Mucosa of descending colon (tissue), 3 donors: ENCODE measurements around the gene PRR35. TPM values are rescaled to one million over a fixed set of nuclear protein-coding genes. Genes with fewer than 3 reads are reported as not detected.

ENCODE experiments used
- ATAC-seq: fragments of 200-7000 bp; cut with Tn5 transposase; one replicate; pipeline ENCODE4 v1.9.1; 2020; ENCODE audit warnings: mild to moderate bottlenecking, moderate library complexity
- DNase-seq, 3 donors: peaks; one replicate each; pipeline ENCODE4 v3.0.0-alpha.2; 2020
- H3K36me3 ChIP-seq: fragments of 200-600 bp; one replicate; pipeline ENCODE4 v1.8.0; 2021; ENCODE audit warnings: low read depth, mild to moderate bottlenecking
- H3K4me1 ChIP-seq: fragments of 200-600 bp; one replicate; pipeline ENCODE4 v1.8.0; 2021; ENCODE audit warnings: low read depth, mild to moderate bottlenecking
- H3K4me3 ChIP-seq: fragments of 200-600 bp; one replicate; pipeline ENCODE4 v1.8.0; 2021; ENCODE audit warnings: mild to moderate bottlenecking
- H3K9me3 ChIP-seq: fragments of 200-600 bp; one replicate; pipeline ENCODE4 v1.8.0; 2021; ENCODE audit warnings: mild to moderate bottlenecking
- intact Hi-C, 2 donors: fragments of 100-400 bp; cut with DNase I in 1 of 2; cut with micrococcal nuclease in 1 of 2; formaldehyde crosslinking; loops; one replicate each; pipeline versions ENCODE4 v1.11.0 to v1.11.1; 2022; cut with DNase I, micrococcal nuclease
- microRNA-seq: library from miRNA; unstranded; fragments of <30 nt; microRNA quantifications from one replicate; pipeline ENCODE4, GENCODE V29; 2019
- total RNA-seq, 3 donors: library from RNA; stranded (reverse); fragmentation: NEBNext Ultra II Directional in 2 of 3; extraction: Animal tissue kit (Norgen Biotek cat#: 25700) in 2 of 3; gene quantifications; one replicate each; pipeline versions ENCODE4 v1.2.1 to v1.2.4, GENCODE V29; 2021 to 2023
- TF ChIP-seq, protein P1 (sequence below): fragments of 200-600 bp; IDR thresholded peaks from one replicate; pipeline ENCODE4 v1.8.0; 2022; ENCODE audit warnings: antibody characterized with exemption, mild to moderate bottlenecking
- donor health status: DM: no; HTN: no; CAD: no; lungs with moderate emphysema.
- donor health status: DM: no; HTN: no; CAD: no.
- donor health status: DM: no; HTN: yes; CAD: no.

The PRR35 gene
- total RNA-seq, 3 donors from 2014 or later: not detected

DNA sequence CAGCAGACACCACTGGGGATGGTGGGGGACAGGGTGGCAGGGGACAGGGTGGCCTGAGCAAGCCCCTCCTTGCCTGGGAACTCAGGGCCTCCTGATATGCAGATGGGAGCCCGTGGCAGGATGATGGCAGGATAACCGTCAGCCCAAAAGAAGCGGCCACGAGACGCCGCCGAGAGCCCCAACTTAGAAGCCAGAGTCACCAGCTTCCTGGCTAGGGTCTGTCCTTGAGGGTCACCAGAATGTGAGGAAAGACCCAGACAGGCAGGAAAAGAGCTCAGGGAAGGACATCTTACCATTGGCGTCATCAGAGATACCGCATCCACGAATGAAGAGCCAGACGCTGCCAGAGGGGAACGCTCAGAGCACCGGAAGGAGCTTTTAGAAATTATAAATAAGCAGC, 49.1 kb downstream of the PRR35 start:
- no peak for DNase-seq
- TF ChIP-seq, protein P1, sequence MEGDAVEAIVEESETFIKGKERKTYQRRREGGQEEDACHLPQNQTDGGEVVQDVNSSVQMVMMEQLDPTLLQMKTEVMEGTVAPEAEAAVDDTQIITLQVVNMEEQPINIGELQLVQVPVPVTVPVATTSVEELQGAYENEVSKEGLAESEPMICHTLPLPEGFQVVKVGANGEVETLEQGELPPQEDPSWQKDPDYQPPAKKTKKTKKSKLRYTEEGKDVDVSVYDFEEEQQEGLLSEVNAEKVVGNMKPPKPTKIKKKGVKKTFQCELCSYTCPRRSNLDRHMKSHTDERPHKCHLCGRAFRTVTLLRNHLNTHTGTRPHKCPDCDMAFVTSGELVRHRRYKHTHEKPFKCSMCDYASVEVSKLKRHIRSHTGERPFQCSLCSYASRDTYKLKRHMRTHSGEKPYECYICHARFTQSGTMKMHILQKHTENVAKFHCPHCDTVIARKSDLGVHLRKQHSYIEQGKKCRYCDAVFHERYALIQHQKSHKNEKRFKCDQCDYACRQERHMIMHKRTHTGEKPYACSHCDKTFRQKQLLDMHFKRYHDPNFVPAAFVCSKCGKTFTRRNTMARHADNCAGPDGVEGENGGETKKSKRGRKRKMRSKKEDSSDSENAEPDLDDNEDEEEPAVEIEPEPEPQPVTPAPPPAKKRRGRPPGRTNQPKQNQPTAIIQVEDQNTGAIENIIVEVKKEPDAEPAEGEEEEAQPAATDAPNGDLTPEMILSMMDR: no peak
- Histone ChIP-seq H3K4me3 (no peak overlapping the region), H3K9me3 (no peaks in the 10 kb centered on the region), H3K4me1 (peaks cover 11% of the 10 kb centered on the region), H3K36me3 (no peaks in the 10 kb centered on the region)
- no peak for ATAC-seq
- intact Hi-C loops: no loop called here

DNA sequence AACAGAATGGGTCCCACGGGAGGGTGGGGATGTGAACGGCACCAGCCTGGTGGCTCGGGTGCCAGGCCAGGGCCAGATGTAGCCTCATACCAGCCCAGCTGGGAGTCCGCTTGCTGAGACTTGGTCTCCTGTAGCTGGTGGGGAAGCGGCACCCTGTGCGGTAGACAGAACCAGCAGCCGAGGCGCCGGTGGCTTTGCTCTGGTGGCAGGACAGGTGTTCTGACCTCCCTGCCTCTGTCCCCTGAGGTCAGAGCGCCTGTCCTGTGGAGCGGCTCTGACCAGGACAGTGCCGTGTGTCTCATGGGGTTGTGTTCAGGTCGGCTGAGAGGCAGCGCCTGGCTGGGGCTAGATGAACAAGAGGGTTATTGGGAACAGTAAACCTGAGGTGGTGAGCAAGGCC, 49.8 kb downstream of the PRR35 start:
- intact Hi-C loops: no loop called here
- peak; percentile 41 for ATAC-seq
- Histone ChIP-seq H3K36me3 (no peaks in the 10 kb centered on the region), H3K4me3 (no peak overlapping the region), H3K9me3 (no peaks in the 10 kb centered on the region), H3K4me1 (peaks cover 11% of the 10 kb centered on the region)
- TF ChIP-seq, protein P1: no peak
- no peak for DNase-seq

DNA sequence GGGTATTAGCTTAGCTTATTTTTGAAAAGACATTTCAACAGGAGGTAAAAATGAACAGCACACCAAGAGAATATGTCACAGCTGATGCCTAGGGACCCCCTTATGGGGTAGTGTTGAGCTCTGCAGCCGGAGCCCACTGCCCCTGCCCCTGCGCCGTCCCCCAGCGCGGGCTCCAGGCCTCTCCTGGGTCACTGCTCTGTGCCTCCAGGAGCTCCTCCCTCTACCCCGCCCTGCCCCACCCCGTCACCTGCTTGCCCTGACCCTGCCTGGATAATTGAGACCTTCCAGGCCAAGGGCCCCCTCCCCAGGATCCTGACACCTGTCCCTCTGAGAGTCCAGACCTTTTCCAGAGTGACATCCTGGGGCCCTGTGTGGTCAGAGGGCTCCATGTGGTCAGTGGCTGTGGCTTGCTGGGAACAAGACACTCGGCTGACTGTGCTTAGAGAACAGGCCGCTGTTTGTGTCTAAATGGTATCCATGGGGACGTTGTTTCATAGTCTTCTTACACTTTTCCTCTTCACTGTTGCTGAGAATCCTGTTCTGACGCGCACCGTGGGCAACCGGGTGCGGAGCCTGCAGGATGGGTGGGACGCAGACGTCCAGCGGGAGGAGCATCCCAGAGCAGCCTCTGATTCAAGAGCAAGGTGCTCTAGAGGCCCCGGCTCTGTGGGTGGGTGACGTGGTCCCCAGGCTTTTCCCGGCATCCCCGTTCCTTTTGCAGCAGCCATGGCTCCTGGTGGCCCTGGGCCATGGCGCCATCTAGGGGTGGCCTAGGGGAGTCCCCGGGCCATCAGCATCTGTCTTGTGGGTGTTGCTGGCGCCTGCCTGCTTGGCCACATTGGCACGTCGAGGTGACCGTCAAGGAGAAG, 50.6 kb downstream of the PRR35 start:
- Histone ChIP-seq H3K4me1 (peaks cover 11% of the 10 kb centered on the region), H3K9me3 (no peaks in the 10 kb centered on the region), H3K4me3 (no peak overlapping the region), H3K36me3 (no peaks in the 10 kb centered on the region)
- intact Hi-C loops: no loop called here
- TF ChIP-seq, protein P1: peak; percentile 80
- ATAC-seq (peak; percentile 90), DNase-seq (peak; percentile 66 to 81 (median 78))

DNA sequence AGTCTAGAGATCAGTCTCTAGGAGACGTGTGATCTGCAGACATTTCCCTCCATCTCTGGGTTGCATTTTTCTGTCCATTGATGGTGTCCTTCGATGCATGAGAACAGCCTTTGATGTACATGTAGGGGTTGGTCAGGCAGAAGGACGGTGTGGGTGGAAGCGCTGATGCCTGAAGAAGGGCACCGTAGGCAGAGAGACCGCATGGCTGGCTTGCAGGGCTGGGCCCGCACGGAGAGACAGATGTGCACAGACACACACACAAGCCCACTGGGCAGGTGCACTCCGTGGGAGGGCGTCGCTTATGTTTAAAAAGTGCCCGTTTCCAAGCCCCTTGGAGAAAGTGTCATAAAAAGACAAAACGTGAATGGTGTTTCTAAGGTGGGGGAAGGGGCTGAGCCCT, 54.9 kb downstream of the PRR35 start:
- TF ChIP-seq, protein P1: no peak
- ATAC-seq: no peak
- H3K36me3 ChIP-seq: no peaks in the 10 kb centered on the region

More for the DNA sequence above, 54.9 kb downstream of the PRR35 start:
- peaks cover 14% of the 10 kb centered on the region for H3K4me1 ChIP-seq
- DNase-seq: no peak
- H3K4me3 ChIP-seq: no peak overlapping the region
- no peaks in the 10 kb centered on the region for H3K9me3 ChIP-seq
- intact Hi-C loops: no loop called here

Small RNAs within 50 kb of the gene (microRNA-seq; reads per million reads assigned to microRNA genes)
- gene MIR3176 (10.5 reads per million, percentile 34 among the genes with 10 or more reads in this experiment), gene MIR5587 (not detected)

Other genes starting within 250 kb of the PRR35 start
- gene AXIN1, start 207.7 kb upstream of the PRR35 start, total RNA-seq: 10 to 100 TPM; 33.0 to 46.3 (median 40.0) TPM
- 10 to 100 TPM; 39.7 to 53.8 (median 49.1) TPM for gene MRPL28, start 189.9 kb upstream of the PRR35 start, total RNA-seq
- gene PGAP6, start 178.4 kb upstream of the PRR35 start, total RNA-seq: 100 to 1,000 TPM in 1 of 3 donors, 10 to 100 TPM in 2; 77.3 to 134 (median 95.7) TPM
- 100 to 1,000 TPM in 1 of 3 donors, 10 to 100 TPM in 2; 24.5 to 125 (median 43.6) TPM for gene NME4, start 163.2 kb upstream of the PRR35 start, total RNA-seq
- 10 to 100 TPM; 39.5 to 64.3 (median 56.0) TPM for gene DECR2, start 158.5 kb upstream of the PRR35 start, total RNA-seq
- gene RAB11FIP3, start 134.7 kb upstream of the PRR35 start, total RNA-seq: 10 to 100 TPM; 22.3 to 45.6 (median 30.7) TPM
- gene CAPN15, start 32.7 kb upstream of the PRR35 start, total RNA-seq: 100 to 1,000 TPM in 2 of 3 donors, 10 to 100 TPM in 1; 73.5 to 110 (median 109) TPM
- under 1 TPM; 0.26 to 0.82 (median 0.36) TPM for gene NHLRC4, start 6.6 kb downstream of the PRR35 start, total RNA-seq
- gene PIGQ, start 9.6 kb downstream of the PRR35 start, total RNA-seq: 10 to 100 TPM; 37.8 to 39.6 (median 38.4) TPM
- 10 to 100 TPM; 31.2 to 51.0 (median 40.1) TPM for gene RAB40C, start 29.7 kb downstream of the PRR35 start, total RNA-seq
- gene WFIKKN1, start 70.6 kb downstream of the PRR35 start, total RNA-seq: 1 to 10 TPM; 1.1 to 2.2 (median 1.6) TPM
- 10 to 100 TPM; 40.3 to 52.4 (median 50.0) TPM for gene METTL26, start 75.9 kb downstream of the PRR35 start, total RNA-seq
- gene MCRIP2, start 81.4 kb downstream of the PRR35 start, total RNA-seq: 100 to 1,000 TPM in 2 of 3 donors, 10 to 100 TPM in 1; 76.3 to 116 (median 100) TPM
- 10 to 100 TPM; 35.0 to 54.9 (median 50.2) TPM for gene WDR90, start 89.0 kb downstream of the PRR35 start, total RNA-seq
- gene RHOT2, start 107.7 kb downstream of the PRR35 start, total RNA-seq: 100 to 1,000 TPM; 124 to 138 (median 127) TPM
- 1 to 10 TPM; 2.8 to 3.4 (median 3.0) TPM for gene RHBDL1, start 115.3 kb downstream of the PRR35 start, total RNA-seq
- 100 to 1,000 TPM in 2 of 3 donors, 10 to 100 TPM in 1; 77.8 to 119 (median 108) TPM for gene STUB1, start 120.0 kb downstream of the PRR35 start, total RNA-seq
- gene JMJD8, start 123.9 kb downstream of the PRR35 start, total RNA-seq: 10 to 100 TPM; 39.5 to 60.5 (median 46.9) TPM
- gene WDR24, start 130.0 kb downstream of the PRR35 start, total RNA-seq: 10 to 100 TPM in 2 of 3 donors, 1 to 10 TPM in 1; 9.2 to 13.4 (median 10.5) TPM
- 1 to 10 TPM; 1.3 to 2.2 (median 2.1) TPM for gene FBXL16, start 145.4 kb downstream of the PRR35 start, total RNA-seq
- 10 to 100 TPM; 15.8 to 34.5 (median 22.0) TPM for gene METRN, start 154.7 kb downstream of the PRR35 start, total RNA-seq
- gene ANTKMT, start 160.8 kb downstream of the PRR35 start, total RNA-seq: 10 to 100 TPM; 36.2 to 39.9 (median 39.8) TPM
- under 1 TPM; 0.47 to 0.96 (median 0.80) TPM for gene CCDC78, start 166.0 kb downstream of the PRR35 start, total RNA-seq
- gene HAGHL, start 166.7 kb downstream of the PRR35 start, total RNA-seq: 1 to 10 TPM; 1.9 to 6.6 (median 3.5) TPM
- 10 to 100 TPM; 37.7 to 48.7 (median 47.6) TPM for gene CIAO3, start 180.6 kb downstream of the PRR35 start, total RNA-seq
- gene MSLN, start 200.3 kb downstream of the PRR35 start, total RNA-seq: 1 to 10 TPM; 3.4 to 7.0 (median 4.7) TPM
- gene RPUSD1, start 228.0 kb downstream of the PRR35 start, total RNA-seq: 10 to 100 TPM; 19.8 to 20.0 (median 19.8) TPM
- gene CHTF18, start 228.2 kb downstream of the PRR35 start, total RNA-seq: 10 to 100 TPM; 11.9 to 32.4 (median 12.3) TPM
- 1 to 10 TPM in 1 of 3 donors, under 1 TPM in 1, not detected in 1; 0.31 to 1.0 TPM for gene GNG13, start 240.3 kb downstream of the PRR35 start, total RNA-seq